ENCODE data around the gene HMGCLL1.

Gene HMGCLL1

DNA sequence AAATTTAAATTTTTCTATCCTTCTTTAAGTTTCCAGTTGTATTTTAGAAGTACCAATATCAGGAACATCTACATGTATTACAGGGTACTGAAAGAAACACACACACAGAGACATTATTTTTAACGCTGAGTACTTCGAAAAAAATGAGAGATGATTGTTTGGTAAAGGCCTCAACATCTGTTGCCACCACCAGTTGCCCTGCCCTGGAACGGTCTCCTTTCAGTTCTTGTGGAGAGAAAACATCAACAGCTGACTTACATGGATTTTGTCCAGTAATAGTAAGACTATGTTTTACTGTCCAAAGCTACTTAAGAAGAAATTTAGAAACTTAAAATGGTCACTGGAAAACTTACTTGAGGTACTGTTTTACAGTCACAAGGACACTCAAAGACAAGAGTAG, 16.7 kb downstream of the HMGCLL1 start:
- no peak for ATAC-seq
- TF ChIP-seq TCF4 (CRISPR knock-in tag; IDR thresholded peaks at IDR 0.05; ENCODE audit: borderline replicate concordance) (no peak), ZFP3 (CRISPR knock-in tag; IDR thresholded peaks at IDR 0.05) (no peak), CSDC2 (CRISPR knock-in tag; IDR thresholded peaks at IDR 0.05) (no peak), ZNF70 (CRISPR knock-in tag; IDR thresholded peaks at IDR 0.05) (no peak), ARNTL (CRISPR knock-in tag; IDR thresholded peaks at IDR 0.05; ENCODE audit: borderline replicate concordance, low read depth) (no peak), TOX (CRISPR knock-in tag; IDR thresholded peaks at IDR 0.05; ENCODE audit: borderline replicate concordance) (no peak), TSHZ2 (CRISPR knock-in tag; IDR thresholded peaks at IDR 0.05) (no peak), OSR1 (CRISPR knock-in tag; IDR thresholded peaks at IDR 0.05) (no peak), CSRNP3 (CRISPR knock-in tag; IDR thresholded peaks at IDR 0.05) (no peak), PPARA (CRISPR knock-in tag; IDR thresholded peaks at IDR 0.05; ENCODE audit: borderline replicate concordance) (no peak), ISL1 (CRISPR knock-in tag; IDR thresholded peaks at IDR 0.05) (no peak), SNAI2 (CRISPR knock-in tag; IDR thresholded peaks at IDR 0.05) (no peak), ZFP30 (CRISPR knock-in tag; IDR thresholded peaks at IDR 0.05) (no peak), ZNF565 (CRISPR knock-in tag; conservative IDR thresholded peaks at IDR 0.05; ENCODE audit: low read depth) (no peak), ZC3H10 (CRISPR knock-in tag; IDR thresholded peaks at IDR 0.05) (no peak)
- TF ChIP-seq, protein P1, sequence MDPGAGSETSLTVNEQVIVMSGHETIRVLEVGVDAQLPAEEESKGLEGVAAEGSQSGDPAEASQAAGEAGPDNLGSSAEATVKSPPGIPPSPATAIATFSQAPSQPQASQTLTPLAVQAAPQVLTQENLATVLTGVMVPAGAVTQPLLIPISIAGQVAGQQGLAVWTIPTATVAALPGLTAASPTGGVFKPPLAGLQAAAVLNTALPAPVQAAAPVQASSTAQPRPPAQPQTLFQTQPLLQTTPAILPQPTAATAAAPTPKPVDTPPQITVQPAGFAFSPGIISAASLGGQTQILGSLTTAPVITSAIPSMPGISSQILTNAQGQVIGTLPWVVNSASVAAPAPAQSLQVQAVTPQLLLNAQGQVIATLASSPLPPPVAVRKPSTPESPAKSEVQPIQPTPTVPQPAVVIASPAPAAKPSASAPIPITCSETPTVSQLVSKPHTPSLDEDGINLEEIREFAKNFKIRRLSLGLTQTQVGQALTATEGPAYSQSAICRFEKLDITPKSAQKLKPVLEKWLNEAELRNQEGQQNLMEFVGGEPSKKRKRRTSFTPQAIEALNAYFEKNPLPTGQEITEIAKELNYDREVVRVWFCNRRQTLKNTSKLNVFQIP (CRISPR knock-in tag; IDR thresholded peaks at IDR 0.05; ENCODE audit: borderline replicate concordance, low read depth): no peak

DNA sequence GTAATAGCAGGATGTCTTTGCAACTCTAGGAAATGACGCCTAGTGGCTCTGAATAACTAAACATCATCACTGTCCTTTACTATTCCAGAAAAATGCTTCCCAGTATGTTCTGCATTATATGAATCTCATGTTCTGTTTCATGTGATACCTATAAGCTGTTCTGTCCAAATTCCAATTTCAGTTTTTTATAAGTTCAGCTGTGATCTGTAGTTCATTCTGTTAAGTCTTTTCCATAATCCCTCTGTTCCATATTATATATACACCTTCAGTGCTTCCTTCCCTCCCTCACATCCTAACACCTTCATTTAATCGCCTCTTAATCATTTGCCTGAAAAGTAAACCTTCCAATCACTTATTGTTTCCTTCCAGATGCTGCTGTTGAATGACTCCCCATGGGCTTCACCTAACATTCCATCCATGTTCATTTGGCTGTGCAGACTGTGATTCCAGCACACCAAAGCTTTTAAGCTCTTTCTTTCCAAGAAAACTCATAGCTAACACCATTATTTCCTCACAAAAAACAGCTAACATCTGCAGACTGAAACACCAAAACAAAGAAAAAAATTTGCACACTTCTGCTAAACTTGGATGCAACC, 18.6 kb downstream of the HMGCLL1 start:
- no peak for ATAC-seq
- TF ChIP-seq TOX (CRISPR knock-in tag; IDR thresholded peaks at IDR 0.05; ENCODE audit: borderline replicate concordance) (no peak), CREB5 (CRISPR knock-in tag; IDR thresholded peaks at IDR 0.05; ENCODE audit: low read depth) (no peak), CSDC2 (CRISPR knock-in tag; IDR thresholded peaks at IDR 0.05) (no peak), ISL1 (CRISPR knock-in tag; IDR thresholded peaks at IDR 0.05) (no peak), ZNF70 (CRISPR knock-in tag; IDR thresholded peaks at IDR 0.05) (no peak), ZFP3 (CRISPR knock-in tag; IDR thresholded peaks at IDR 0.05) (no peak), SNAI2 (CRISPR knock-in tag; IDR thresholded peaks at IDR 0.05) (no peak), PPARA (CRISPR knock-in tag; IDR thresholded peaks at IDR 0.05; ENCODE audit: borderline replicate concordance) (no peak), ZNF8 (CRISPR knock-in tag; IDR thresholded peaks at IDR 0.05) (no peak), BACH2 (CRISPR knock-in tag; IDR thresholded peaks at IDR 0.05; ENCODE audit: borderline replicate concordance) (no peak), OSR1 (CRISPR knock-in tag; IDR thresholded peaks at IDR 0.05) (no peak), ARNTL (CRISPR knock-in tag; IDR thresholded peaks at IDR 0.05; ENCODE audit: borderline replicate concordance, low read depth) (no peak), ESRRG (CRISPR knock-in tag; IDR thresholded peaks at IDR 0.05) (no peak), ZNF565 (CRISPR knock-in tag; conservative IDR thresholded peaks at IDR 0.05; ENCODE audit: low read depth) (no peak)
- TF ChIP-seq, protein P1 (CRISPR knock-in tag; IDR thresholded peaks at IDR 0.05; ENCODE audit: borderline replicate concordance, low read depth): no peak
- TF ChIP-seq, protein P2, sequence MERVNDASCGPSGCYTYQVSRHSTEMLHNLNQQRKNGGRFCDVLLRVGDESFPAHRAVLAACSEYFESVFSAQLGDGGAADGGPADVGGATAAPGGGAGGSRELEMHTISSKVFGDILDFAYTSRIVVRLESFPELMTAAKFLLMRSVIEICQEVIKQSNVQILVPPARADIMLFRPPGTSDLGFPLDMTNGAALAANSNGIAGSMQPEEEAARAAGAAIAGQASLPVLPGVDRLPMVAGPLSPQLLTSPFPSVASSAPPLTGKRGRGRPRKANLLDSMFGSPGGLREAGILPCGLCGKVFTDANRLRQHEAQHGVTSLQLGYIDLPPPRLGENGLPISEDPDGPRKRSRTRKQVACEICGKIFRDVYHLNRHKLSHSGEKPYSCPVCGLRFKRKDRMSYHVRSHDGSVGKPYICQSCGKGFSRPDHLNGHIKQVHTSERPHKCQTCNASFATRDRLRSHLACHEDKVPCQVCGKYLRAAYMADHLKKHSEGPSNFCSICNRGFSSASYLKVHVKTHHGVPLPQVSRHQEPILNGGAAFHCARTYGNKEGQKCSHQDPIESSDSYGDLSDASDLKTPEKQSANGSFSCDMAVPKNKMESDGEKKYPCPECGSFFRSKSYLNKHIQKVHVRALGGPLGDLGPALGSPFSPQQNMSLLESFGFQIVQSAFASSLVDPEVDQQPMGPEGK (CRISPR knock-in tag; IDR thresholded peaks at IDR 0.05; ENCODE audit: borderline replicate concordance): no peak

Measured in SK-N-SH treated with all-trans-retinoic acid at 6 μM for 48 hours (cell line).